Pons (tissue), 1 donor: ENCODE data around the gene MARCHF3.
"Not testable (repeated sequence)": the region's sequence is repeated elsewhere in the genome, so short reads cannot be mapped to it uniquely, and the experiment has no call there.

Experiments used
- DNase-seq: peaks from one replicate; pipeline ENCODE4 v3.0.0-alpha.2; 2016; ENCODE audit warnings: low spot score

Gene MARCHF3

DNA sequence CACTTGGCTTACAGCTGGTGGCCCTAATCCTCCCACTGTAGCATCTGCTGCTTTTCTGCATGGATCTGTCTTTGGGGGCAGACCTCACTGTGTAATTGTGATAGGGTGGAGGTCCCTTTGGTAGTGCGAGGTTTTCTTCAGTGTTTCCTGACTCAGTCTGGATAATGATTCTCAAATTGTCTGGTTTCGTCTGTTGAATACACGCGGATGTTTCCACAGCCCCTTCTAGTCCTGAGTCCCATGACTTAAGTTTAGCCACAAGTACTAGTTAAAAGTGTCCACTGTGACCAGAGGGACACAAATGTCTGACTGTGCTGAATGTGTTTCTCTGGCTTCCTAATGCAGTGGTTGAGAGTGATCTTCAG is 182.9 kb downstream of the MARCHF3 start:
- no peak for DNase-seq

DNA sequence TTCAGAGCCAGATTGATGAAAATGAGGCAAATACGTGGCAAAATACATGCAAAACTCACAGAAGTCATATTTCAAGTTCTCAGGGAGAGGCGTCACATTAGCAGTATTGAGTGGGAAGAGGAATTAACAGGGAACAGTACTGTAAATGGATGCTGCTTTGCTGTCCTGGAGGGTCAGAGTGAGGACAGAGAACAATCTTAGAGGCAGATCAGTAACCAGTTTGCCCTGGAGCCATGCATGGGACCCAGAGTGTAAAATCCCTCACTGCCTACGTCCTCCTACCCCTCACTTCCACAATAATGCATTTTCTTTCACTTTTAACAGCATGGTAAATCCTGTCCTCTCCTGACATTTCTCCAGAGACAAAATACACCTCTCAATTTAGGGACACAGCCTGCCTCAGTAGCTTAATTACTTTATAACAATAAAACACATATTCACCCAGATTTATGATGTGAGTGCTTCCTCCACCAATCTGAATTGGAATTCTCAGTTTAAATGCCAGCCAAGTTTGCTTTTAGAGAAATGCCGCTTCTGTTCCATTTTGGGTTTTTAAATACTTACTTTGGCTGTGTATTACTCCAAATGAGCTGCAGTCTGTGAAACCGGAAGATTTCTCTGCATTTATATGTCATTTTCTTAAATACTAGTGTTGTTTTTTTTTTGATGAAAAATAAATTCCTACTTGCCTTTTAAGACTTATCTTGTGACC is 183.5 kb downstream of the MARCHF3 start:
- no peak for DNase-seq

DNA sequence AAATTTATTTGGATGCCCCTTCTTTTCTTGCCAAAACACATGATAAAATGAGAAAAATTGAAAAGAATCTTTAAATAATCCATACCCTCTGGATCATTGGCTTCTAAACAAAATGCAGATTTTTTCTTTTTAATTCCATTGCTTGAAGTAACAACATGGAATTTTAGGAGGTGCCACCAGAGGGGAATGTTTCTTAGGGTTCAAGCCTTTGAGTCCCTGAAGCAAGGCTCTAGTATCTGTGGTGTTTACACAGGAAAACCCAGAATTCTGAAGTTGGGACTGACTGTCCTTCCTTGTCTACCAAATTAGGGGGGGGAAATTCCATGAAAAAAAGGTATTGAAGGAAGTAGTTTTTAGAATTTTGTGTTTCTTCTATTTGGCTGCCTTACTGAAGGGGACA is 184.0 kb downstream of the MARCHF3 start:
- no peak for DNase-seq

DNA sequence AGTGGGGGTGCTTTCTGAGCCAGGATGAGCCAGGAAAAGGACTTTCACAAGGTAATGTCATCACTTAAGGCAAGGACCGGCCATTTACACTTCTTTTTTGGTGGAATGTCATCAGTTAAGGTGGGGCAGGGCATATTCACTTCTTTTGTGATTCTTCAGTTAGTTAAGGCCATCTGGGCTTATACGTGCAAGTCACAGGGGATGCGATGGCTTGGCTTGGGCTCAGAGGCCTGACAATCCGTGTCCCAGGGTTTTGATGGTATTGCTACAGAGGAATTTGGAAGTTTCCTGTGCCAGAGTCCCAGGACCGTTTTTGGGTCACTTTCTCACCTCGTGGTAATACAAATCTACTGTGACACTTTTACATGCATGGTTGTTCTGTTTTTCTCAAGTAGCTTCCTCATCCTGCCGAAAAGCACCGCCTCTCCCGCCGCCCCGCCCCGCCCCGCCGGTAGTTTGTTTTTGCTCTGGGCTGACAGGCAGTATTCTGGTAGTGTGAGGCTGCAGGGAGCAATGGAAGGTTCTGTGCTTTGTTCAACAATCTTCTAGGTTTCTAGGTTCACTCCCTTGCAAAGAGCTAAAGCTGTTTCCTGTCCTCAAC is 184.8 kb downstream of the MARCHF3 start:
- not testable (repeated sequence) for DNase-seq

DNA sequence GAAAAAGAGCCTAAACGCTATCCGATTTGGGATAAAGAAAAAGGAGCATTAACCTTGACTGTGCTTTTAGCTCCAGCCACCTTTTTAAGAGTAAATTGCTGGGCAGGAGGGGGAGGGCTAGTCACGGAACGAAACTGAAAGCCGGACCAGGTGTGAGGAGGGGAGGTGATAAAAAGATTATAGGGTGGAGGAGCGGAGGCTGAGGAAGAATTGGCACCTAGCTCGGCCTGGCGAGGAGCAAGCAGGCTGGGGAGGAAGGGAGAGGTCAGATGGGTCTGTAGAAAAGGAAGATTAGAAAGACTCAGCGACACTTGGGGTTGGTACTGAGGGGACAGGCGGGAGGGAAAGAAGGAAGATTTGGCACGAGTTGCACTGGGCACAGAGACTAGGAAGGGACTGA is 187.0 kb downstream of the MARCHF3 start:
- not testable (repeated sequence) for DNase-seq

DNA sequence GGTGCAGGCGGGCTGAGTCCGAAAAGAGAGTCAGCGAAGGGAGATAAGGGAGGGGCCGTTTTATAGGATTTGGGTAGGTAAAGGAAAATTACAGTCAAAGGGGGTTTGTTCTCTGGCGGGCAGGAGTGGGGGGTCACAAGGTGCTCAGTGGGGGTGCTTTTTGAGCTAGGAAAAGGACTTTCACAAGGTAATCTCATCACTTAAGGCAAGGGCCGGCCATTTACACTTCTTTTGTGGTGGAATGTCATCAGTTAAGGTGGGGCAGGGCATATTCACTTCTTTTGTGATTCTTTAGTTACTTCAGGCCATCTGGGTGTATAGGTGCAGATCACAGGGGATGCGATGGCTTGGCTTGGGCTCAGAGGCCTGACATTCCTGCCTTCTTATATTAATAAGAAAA is 191.0 kb downstream of the MARCHF3 start:
- not testable (repeated sequence) for DNase-seq

DNA sequence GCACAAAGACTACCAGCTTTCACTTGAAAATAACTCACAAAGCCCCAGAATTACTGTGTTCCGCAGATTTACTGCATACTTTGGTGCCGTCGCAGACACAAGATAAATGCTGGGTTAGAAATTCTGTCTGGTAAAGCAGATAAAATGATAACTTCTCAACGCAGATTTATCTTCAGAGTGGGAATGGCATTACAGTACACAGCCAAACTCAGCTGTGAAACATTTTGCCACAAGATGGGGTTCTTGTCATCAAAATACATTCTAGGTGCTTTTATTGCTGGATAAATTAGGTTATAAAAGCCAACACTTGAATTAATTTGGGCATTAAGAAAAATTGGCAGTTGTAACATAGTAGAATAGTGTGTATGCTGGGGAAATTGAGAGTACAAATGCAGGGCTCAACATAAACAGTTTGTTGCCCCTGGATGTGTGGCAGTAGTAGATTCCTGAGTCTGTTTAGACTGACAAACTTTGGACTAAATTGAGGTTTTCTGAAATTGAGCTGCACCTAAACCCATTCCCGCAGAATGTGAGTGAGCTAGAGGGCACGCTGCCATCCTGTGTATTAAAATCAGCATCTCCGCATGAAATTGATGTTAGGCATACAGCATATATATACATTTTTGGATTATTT is 192.3 kb downstream of the MARCHF3 start:
- no peak for DNase-seq

DNA sequence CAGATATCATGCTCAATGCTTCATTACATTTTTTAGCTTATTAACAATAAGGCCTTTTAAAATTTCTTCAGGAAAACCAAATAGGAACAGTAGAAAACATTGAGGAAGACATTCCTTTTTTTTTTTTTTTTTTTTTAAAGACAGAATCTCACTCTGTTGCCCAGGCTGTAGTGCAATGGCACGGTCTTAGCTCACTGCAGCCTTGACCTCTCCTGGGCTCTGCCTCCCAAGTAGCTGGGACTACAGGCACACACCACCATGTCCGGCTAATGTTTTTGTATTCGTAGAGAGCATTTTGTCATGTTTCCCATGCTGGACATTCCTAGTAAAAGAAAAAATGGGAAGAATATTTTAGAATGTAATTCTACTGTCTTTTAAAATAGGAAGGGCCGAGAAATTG is 193.1 kb downstream of the MARCHF3 start:
- no peak for DNase-seq

DNA sequence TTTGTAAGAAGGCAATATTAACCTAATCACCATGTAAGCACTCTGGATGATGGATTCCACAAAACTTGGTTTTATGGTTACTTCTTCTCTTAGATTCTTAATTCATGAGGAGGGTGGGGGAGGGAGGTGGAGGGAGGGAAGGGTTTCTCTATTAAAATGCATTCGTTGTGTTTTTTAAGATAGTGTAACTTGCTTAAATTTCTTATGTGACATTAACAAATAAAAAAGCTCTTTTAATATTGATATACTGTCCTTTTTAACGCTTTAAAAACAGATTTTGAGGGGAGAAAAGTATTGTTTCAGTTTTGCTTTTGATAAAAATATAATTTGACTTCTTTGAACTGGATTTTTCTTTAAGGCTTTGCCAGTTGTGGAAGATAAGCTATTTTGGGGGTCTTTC is 193.6 kb downstream of the MARCHF3 start:
- no peak for DNase-seq

DNA sequence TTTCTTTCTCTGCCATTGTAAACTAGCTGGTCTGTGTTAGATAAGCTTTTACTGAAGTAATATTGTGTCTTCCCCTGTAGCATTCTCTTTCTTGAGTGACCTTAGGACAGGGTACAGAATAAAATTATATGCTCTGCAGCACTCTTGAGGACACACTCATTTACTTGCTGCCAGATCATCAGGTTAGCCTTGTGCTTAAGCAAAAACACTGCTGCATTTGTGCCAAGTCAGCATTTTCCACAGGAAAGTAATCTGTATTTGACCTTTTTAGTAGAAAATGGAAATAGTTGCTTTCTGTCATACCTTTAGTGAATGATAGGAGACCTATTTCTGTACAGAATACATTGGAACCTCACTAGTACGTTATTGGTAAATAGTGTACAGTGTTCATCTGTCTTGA is 199.2 kb downstream of the MARCHF3 start:
- no peak for DNase-seq

DNA sequence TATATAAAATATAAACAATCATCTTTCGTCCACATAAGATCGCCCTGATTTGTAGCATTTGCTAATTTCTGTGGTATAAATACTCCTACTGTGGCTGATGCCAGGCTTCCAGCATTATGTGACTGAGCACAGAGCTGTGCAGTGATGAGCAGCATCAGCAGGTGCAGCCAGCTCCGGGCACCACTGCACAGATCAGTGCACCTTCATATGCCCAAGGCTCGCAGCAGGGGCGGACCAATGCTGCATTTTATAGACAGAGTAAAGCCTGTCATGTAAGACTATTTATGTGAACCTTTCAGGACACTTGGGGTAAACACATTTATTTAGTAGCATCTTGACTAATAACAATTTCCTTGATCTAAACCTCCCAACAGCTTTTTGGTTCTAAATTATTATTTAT is 200.3 kb downstream of the MARCHF3 start:
- DNase-seq, result no peak

DNA sequence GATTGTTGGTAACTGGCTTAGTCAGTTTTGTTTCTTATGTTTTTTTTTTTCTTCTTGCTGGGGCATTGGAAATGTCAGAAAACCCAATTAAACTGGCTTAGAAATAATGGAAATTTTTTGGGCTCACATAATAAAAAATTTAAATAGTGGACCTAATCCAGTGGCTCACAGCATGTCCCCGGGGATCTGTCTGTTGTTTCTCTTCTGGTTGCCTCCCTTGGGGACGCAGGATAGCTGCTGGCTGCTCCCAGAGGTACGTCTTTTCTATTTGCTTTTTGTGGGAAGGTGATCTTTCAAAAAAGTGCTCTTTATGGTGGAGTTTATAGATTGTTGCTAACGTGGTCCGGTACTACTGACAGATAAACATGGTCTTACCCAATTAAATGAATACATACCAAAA is 201.3 kb downstream of the MARCHF3 start:
- DNase-seq, result no peak

DNA sequence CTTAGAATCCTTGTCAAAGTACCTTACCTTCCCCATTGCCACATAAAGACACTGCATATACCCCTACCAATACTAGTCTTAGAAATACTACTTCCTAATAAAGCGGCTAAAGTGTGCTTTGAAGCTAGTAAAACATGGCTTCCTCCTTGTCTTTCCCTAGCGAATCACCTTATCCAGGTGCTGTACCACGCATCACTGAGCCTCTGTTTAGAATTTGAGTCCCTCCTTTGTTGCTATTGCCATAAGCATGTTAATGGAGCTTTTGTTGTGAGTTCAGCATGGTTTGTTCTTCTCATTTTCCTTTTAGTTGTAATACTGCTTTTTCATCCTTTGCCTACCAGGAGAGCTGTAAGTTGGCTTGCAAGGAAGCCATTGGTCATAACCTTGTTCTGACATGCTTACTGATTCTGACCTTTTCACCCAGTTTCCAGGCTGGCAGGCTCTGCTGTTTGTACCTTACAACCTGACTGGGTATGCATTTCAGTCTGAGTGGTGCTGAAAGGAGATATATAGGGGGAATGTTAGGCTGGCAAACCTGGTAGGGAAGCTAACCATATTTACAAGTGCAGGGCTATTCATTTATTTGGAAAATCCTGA is 203.6 kb downstream of the MARCHF3 start:
- DNase-seq, result no peak

DNA sequence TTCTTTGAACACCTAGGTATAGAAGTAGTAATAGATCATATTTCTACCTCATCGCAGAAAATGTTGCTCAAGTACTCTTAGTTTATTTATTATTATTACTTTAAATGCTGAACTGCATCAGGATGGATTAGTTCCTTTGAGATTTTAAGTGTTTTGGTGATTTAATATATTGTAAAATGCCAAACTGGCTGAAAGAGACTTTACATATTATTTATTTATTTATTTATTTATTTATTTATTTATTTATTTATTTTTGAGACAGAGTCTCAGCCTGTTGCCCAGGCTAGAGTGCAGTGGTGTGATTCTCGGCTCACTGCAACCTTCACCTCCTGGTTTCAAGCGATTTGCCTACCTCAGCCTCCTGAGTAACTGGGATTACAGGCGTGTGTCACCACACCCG is 211.1 kb downstream of the MARCHF3 start:
- DNase-seq, result no peak

DNA sequence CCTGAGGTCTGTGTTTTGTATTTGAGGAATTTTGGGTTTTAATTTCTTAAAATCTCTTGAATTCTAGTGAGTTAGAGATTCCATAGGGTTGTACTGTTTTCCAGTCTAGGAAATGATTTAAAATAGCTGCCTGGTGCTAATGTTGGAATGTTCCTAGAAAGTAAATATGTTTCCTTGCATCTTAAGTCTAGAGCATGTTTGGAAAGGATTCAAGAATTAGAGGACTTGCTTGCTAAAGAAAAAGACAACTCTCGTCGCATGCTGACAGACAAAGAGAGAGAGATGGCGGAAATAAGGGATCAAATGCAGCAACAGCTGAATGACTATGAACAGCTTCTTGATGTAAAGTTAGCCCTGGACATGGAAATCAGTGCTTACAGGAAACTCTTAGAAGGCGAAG is 211.6 kb downstream of the MARCHF3 start:
- DNase-seq, result no peak
